Lung (tissue), 12 donors: ENCODE measurements around the gene CNPY3. TPM values are rescaled to one million over a fixed set of nuclear protein-coding genes. Genes with fewer than 3 reads are reported as not detected.

Source experiments
- ATAC-seq: fragments of 200-7000 bp; cut with Tn5 transposase; one replicate; pipeline ENCODE4 v1.9.1; 2020; ENCODE audit warnings: moderate number of reproducible peaks; ENCODE audit not compliant: insufficient read depth, low FRiP score
- DNase-seq, 3 donors: peaks; one replicate each; pipeline ENCODE4 v3.0.0-alpha.2; 2013 to 2017
- H3K27ac ChIP-seq, 2 donors: one replicate each; pipeline ENCODE4 v1.5.1; 2013; ENCODE audit warnings: mild to moderate bottlenecking in 2 of 2, moderate library complexity in 2 of 2, control low read depth in 1 of 2, inconsistent platforms in 1 of 2, low read depth in 1 of 2, low read length in 1 of 2
- H3K27me3 ChIP-seq, 3 donors: one replicate each; pipeline ENCODE4 v1.5.1; 2013; ENCODE audit warnings: low read length in 2 of 3; ENCODE audit not compliant: control insufficient read depth in 3 of 3, insufficient read depth in 3 of 3
- H3K36me3 ChIP-seq, 4 donors: one replicate each; pipeline ENCODE4 v1.5.1; 2013; ENCODE audit warnings: low read length in 4 of 4, mild to moderate bottlenecking in 1 of 4, moderate library complexity in 1 of 4; ENCODE audit not compliant: control insufficient read depth in 4 of 4, insufficient read depth in 4 of 4
- H3K4me1 ChIP-seq, 5 donors: one replicate each; pipeline ENCODE4 v1.5.1; 2013; ENCODE audit warnings: low read length in 5 of 5, mild to moderate bottlenecking in 2 of 5, moderate library complexity in 1 of 5; ENCODE audit not compliant: control insufficient read depth in 5 of 5, insufficient read depth in 5 of 5
- H3K4me3 ChIP-seq: one replicate; pipeline ENCODE4 v1.5.1; 2013; ENCODE audit warnings: mild to moderate bottlenecking, control low read depth, moderate library complexity
- H3K9ac ChIP-seq, 2 donors: one replicate each; pipeline ENCODE4 v1.5.1; 2013; ENCODE audit warnings: low read length in 2 of 2, control low read depth in 1 of 2; ENCODE audit not compliant: insufficient read depth in 1 of 2
- H3K9me3 ChIP-seq, 4 donors: one replicate each; pipeline ENCODE4 v1.5.1; 2013; ENCODE audit warnings: low read length in 3 of 4, mild to moderate bottlenecking in 1 of 4, moderate library complexity in 1 of 4; ENCODE audit not compliant: control insufficient read depth in 4 of 4, insufficient read depth in 3 of 4
- WGBS, 2 donors: extraction: QIAGEN DNeasy Blood & Tissue Kit; methylation state at CpG; one replicate each; pipeline ENCODE4 v1.1.7; 2013; 5-methylcytosine and 5-hydroxymethylcytosine counted together
- polyA plus RNA-seq, 2 donors: library from polyadenylated mRNA; stranded (reverse); fragments of 200-250 nt; gene quantifications; one replicate each; pipeline ENCODE4 v1.2.1, GENCODE V29; 2013
- total RNA-seq, 2 donors: library from RNA; depleted of rRNA in 1 of 2; stranded (reverse); fragments of >200 nt in 1 of 2; gene quantifications; one replicate each; pipeline ENCODE4 v1.2.1, GENCODE V29; 2014 to 2021
- TF ChIP-seq, protein P1 (sequence below): IDR thresholded peaks from 2 replicates; pipeline ENCODE4 v1.5.1; 2012; ENCODE audit warnings: mild to moderate bottlenecking; ENCODE audit errors: control extremely low read depth, extremely low read depth
- donor health status: control.
- donor health status: control.
- donor health status: Bipolar disorder and iron deficiency.
- donor health status: healthy.
- donor health status: DM: yes; HTN: yes; CAD: no.

The CNPY3 gene
- total and polyA plus RNA-seq, 4 donors = 36.0 to 90.5 (median 56.2) TPM

DNA sequence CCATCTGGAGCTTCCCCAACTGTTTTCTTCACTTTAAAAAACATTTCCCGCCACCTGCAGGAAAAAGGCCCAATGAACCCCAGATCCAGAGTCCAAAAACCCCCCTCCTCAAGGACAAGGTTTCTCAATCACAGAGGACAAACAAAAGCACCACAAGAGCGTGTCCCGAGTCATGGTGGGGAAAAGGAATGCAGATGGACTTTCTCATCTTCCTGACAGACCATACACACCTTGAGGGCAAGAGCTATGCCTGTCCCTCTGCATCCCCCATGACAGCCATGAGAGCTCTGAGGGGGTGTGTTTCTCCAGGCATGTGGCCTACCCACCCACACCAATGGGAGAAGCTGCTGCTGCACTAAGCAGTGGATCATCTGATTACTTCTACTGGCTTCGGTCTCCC lies 40.7 kb downstream of the CNPY3 start:
- DNase-seq = no peak
- Histone ChIP-seq H3K27ac (no peak overlapping the region), H3K9me3 (no peaks in the 10 kb centered on the region), H3K4me3 (no peak overlapping the region), H3K27me3 (no peaks in the 10 kb centered on the region), H3K9ac (no peak overlapping the region), H3K4me1 (peaks cover 0 to 1% (median 0%) of the 10 kb centered on the region in 5 donors), H3K36me3 (peaks cover 2 to 38% (median 14%) of the 10 kb centered on the region in 4 donors)
- 89 to 95% methylated on average over 4 of the region's 4 CpGs for WGBS, 2 donors
- TF ChIP-seq, protein P1, sequence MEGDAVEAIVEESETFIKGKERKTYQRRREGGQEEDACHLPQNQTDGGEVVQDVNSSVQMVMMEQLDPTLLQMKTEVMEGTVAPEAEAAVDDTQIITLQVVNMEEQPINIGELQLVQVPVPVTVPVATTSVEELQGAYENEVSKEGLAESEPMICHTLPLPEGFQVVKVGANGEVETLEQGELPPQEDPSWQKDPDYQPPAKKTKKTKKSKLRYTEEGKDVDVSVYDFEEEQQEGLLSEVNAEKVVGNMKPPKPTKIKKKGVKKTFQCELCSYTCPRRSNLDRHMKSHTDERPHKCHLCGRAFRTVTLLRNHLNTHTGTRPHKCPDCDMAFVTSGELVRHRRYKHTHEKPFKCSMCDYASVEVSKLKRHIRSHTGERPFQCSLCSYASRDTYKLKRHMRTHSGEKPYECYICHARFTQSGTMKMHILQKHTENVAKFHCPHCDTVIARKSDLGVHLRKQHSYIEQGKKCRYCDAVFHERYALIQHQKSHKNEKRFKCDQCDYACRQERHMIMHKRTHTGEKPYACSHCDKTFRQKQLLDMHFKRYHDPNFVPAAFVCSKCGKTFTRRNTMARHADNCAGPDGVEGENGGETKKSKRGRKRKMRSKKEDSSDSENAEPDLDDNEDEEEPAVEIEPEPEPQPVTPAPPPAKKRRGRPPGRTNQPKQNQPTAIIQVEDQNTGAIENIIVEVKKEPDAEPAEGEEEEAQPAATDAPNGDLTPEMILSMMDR = no peak
- no peak for ATAC-seq

DNA sequence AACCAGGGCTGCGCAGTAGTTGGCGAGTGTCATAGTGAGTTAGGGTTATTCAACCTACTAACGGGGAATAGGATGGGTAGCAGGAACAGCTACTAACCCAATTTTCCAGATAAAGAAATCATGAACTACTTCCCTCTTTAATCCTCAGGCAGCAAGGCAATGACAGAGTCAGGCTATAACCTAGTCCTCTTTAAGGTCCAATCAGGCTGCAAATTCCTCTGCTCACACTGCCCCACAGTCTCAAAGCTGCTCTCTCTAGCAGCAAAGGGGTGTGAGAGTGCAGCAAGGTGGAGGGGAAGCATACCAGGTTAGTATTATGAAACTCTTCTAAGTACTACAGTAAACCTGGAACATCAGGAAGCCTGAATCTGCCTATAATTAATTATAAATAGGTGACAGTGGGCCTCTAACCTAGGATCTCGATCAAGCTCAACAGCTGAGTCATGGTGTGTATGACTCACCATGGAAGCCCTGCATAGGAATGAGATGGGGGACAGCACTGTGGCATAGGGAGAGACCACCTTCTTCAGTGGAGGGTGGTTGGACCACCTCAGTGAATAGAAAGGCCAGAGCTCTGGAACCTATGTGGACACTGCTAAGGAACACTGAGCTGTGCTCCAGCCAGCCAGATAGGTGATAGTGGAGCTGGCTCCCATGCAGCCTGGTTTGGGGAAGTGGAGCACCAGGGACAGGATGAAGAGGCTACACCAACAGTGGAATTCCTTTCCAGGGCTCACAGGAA lies 41.8 kb downstream of the CNPY3 start:
- Histone ChIP-seq H3K9ac (no peak overlapping the region), H3K27ac (no peak overlapping the region), H3K4me1 (peaks cover 0 to 1% (median 0%) of the 10 kb centered on the region in 5 donors), H3K27me3 (no peaks in the 10 kb centered on the region), H3K36me3 (peaks cover 2 to 28% (median 13%) of the 10 kb centered on the region in 4 donors), H3K4me3 (no peak overlapping the region), H3K9me3 (no peaks in the 10 kb centered on the region)
- ATAC-seq = no peak
- WGBS, 2 donors = 70 to 80% methylated on average over 4 of the region's 4 CpGs
- TF ChIP-seq, protein P1 = no peak
- DNase-seq = no peak

DNA sequence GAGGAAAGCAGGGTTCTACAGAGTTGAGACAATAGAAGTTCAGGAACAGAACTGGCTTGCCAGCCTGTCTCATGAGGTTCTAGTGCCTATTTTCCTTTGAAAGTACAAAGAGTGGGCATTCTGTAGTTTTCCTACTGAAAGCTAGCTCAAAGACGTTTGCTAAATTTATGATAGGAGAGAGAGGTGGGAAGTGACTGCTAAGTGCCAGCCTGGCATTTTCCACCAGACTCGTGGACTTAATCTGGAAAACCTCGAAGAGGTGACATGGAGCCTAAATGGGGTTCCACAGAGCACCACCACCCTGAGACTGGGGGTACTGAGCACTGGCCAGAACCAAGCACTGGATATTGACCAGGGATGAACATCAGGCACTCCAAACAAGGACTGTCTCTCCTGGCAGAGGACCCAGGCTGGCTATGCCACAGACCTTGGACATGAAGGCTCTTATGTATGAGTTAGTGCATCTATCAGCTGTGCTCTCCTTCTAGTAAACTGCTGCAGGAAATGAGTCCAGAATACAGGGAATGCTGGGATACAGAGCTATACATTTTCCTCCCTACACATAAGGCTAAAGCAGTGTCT lies 42.6 kb downstream of the CNPY3 start:
- H3K36me3 ChIP-seq = peaks cover 2 to 24% (median 11%) of the 10 kb centered on the region in 4 donors
- whole genome bisulfite sequencing, 2 donors = 85 to 87% methylated on average over 3 of the region's 3 CpGs
- no peak overlapping the region for H3K9ac ChIP-seq
- ATAC-seq (no peak), DNase-seq (no peak)
- TF ChIP-seq, protein P1 = no peak
- H3K27me3 ChIP-seq = no peaks in the 10 kb centered on the region
- no peak overlapping the region for H3K27ac ChIP-seq
- H3K4me1 ChIP-seq = peaks cover 0 to 1% (median 0%) of the 10 kb centered on the region in 5 donors
- H3K9me3 ChIP-seq = no peaks in the 10 kb centered on the region
- no peak overlapping the region for H3K4me3 ChIP-seq
